HG03196 (cell line): Measurements from ENCODE around the gene RAB20.
"Not testable (repeated sequence)": the region's sequence is repeated elsewhere in the genome, so short reads cannot be mapped to it uniquely, and the experiment has no call there.

Experiments
- ATAC-seq: cut with Tn5 transposase; IDR thresholded peaks from one replicate; pipeline ENCODE4 v1.9.1; 2021; ENCODE audit not compliant: unreplicated experiment

RAB20 gene

GRCh38 chr13:110555601-110556223 lies 5.8 kb downstream of the RAB20 start:
- no peak for ATAC-seq

- no peak for ATAC-seq
These were observed 6.6 kb downstream of the RAB20 start for GRCh38 chr13:110554946-110555345.

GRCh38 chr13:110554227-110554836 lies 7.2 kb downstream of the RAB20 start:
- no peak for ATAC-seq

GRCh38 chr13:110553417-110553816 lies 8.1 kb downstream of the RAB20 start:
- ATAC-seq = no peak

GRCh38 chr13:110552767-110553166 lies 8.8 kb downstream of the RAB20 start:
- no peak for ATAC-seq

- no peak for ATAC-seq
These were observed 10.2 kb downstream of the RAB20 start for GRCh38 chr13:110551284-110551683.

- ATAC-seq = no peak
These were observed 11.7 kb downstream of the RAB20 start for GRCh38 chr13:110549795-110550160.

GRCh38 chr13:110548891-110549794 lies 12.4 kb downstream of the RAB20 start:
- no peak for ATAC-seq

GRCh38 chr13:110546926-110547325 lies 14.6 kb downstream of the RAB20 start:
- ATAC-seq = no peak

GRCh38 chr13:110546378-110546777 lies 15.1 kb downstream of the RAB20 start:
- ATAC-seq = no peak

- no peak for ATAC-seq
These were observed 19.2 kb downstream of the RAB20 start for GRCh38 chr13:110542169-110542796.

GRCh38 chr13:110541526-110541920 lies 20.0 kb downstream of the RAB20 start:
- no peak for ATAC-seq

- ATAC-seq = no peak
These were observed 20.5 kb downstream of the RAB20 start for GRCh38 chr13:110540871-110541525.

GRCh38 chr13:110539894-110540293 lies 21.6 kb downstream of the RAB20 start:
- ATAC-seq = no peak

- peak; percentile 69 for ATAC-seq
These were observed 22.9 kb downstream of the RAB20 start for GRCh38 chr13:110538632-110539031.

GRCh38 chr13:110536006-110536693 lies 25.4 kb downstream of the RAB20 start:
- no peak for ATAC-seq

GRCh38 chr13:110535526-110535925 lies 26.0 kb downstream of the RAB20 start:
- no peak for ATAC-seq

- no peak for ATAC-seq
These were observed 27.5 kb downstream of the RAB20 start for GRCh38 chr13:110533771-110534670.

GRCh38 chr13:110532258-110532657 lies 29.3 kb downstream of the RAB20 start:
- not testable (repeated sequence) for ATAC-seq
